Measurements from ENCODE around the gene GMNN.

DNA sequence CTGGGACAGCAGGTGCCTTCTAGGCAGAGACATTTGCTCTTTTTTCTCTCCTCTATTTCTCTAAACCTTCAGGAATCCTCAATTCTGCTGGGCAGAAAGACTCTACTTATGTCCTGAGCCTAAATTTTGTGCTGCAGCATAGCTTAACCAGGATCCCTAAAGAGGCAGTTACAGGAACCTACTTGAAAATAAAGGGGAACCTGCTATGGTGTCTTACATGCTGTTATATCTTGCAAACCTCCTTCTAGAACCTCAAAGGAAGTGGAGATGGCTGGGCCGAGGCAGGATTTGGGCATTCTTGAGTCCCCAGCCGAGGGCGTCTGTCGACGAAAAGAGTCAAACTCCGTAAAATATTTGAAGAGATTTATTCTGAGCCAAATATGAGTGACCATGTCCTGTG lies 17.1 kb upstream of the GMNN start:
- TF ChIP-seq EZH2 (IDR thresholded peaks at IDR 0.05; ENCODE audit: borderline replicate concordance, insufficient read depth, low read length, poor library complexity, severe bottlenecking) (no peak), RAD21 (conservative IDR thresholded peaks at IDR 0.05) (no peak)
- TF ChIP-seq, protein P1, sequence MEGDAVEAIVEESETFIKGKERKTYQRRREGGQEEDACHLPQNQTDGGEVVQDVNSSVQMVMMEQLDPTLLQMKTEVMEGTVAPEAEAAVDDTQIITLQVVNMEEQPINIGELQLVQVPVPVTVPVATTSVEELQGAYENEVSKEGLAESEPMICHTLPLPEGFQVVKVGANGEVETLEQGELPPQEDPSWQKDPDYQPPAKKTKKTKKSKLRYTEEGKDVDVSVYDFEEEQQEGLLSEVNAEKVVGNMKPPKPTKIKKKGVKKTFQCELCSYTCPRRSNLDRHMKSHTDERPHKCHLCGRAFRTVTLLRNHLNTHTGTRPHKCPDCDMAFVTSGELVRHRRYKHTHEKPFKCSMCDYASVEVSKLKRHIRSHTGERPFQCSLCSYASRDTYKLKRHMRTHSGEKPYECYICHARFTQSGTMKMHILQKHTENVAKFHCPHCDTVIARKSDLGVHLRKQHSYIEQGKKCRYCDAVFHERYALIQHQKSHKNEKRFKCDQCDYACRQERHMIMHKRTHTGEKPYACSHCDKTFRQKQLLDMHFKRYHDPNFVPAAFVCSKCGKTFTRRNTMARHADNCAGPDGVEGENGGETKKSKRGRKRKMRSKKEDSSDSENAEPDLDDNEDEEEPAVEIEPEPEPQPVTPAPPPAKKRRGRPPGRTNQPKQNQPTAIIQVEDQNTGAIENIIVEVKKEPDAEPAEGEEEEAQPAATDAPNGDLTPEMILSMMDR (IDR thresholded peaks at IDR 0.05; ENCODE audit: poor library complexity, severe bottlenecking) = no peak

Measured in neural cell (in vitro differentiated cells).